ENCODE results near the gene MAPKAP1.

GRCh38 chr9:125603478-125604021 lies 103.5 kb downstream of the MAPKAP1 start:
- TF ChIP-seq CEBPB (IDR thresholded peaks at IDR 0.05) (no peak), USF1 (IDR thresholded peaks at IDR 0.05) (no peak)
